ENCODE data around the gene SERTAD2. TPM values are rescaled to one million over a fixed set of nuclear protein-coding genes. Genes with fewer than 3 reads are reported as not detected.

SERTAD2 gene
- total RNA-seq, 6 experiments from 2014 or later = 3.7 to 14.4 (median 8.4) TPM

- H3K36me3 ChIP-seq = no peaks in the 10 kb centered on the region
- WGBS (ENCODE audit: insufficient coverage, low coverage, low lambda C conversion rate, missing lambda C conversion rate) = 0% methylated on average over 18 of the region's 19 CpGs
- H3K27ac ChIP-seq = peak overlapping the region; percentile 96 to 99 (median 98)
- intact Hi-C loops (cut with DNase I) = no loop called here
- peak overlapping the region; percentile 49 to 88 (median 72) for H3K4me3 ChIP-seq
- DNase-seq = peak; percentile 53 to 78 (median 77)
- peaks cover 0 to 59% (median 14%) of the 10 kb centered on the region in 4 donors for H3K4me1 ChIP-seq
- H3K27me3 ChIP-seq = no peaks in the 10 kb centered on the region
- TF ChIP-seq POLR2A (IDR thresholded peaks at IDR 0.05) = peak; percentile 47
- no peak for TF ChIP-seq CTCF (IDR thresholded peaks at IDR 0.05)
- H3K9me3 ChIP-seq = no peaks in the 10 kb centered on the region
- peak; percentile 15 to 32 (median 25) for ATAC-seq
Observed at GRCh38 chr2:64652231-64653108, 1.2 kb downstream of the SERTAD2 start.

GRCh38 chr2:64651590-64651989, 2.1 kb downstream of the SERTAD2 start:
- no peak for TF ChIP-seq CTCF (IDR thresholded peaks at IDR 0.05)
- no peak for TF ChIP-seq POLR2A (IDR thresholded peaks at IDR 0.05)
- WGBS (ENCODE audit: insufficient coverage, low coverage, low lambda C conversion rate, missing lambda C conversion rate) = 20% methylated on average over 4 of the region's 4 CpGs
- H3K27me3 ChIP-seq = no peaks in the 10 kb centered on the region
- no peaks in the 10 kb centered on the region for H3K9me3 ChIP-seq
- no peaks in the 10 kb centered on the region for H3K36me3 ChIP-seq
- ATAC-seq = no peak
- intact Hi-C loops (cut with DNase I) = no loop called here
- peak overlapping the region; percentile 49 to 88 (median 72) for H3K4me3 ChIP-seq
- H3K27ac ChIP-seq = peak overlapping the region; percentile 96 to 99 (median 98)
- peaks cover 0 to 63% (median 16%) of the 10 kb centered on the region in 4 donors for H3K4me1 ChIP-seq
- no peak for DNase-seq

GRCh38 chr2:64650722-64651338, 2.9 kb downstream of the SERTAD2 start:
- Histone ChIP-seq H3K4me1 (peaks cover 0 to 71% (median 21%) of the 10 kb centered on the region in 4 donors), H3K9me3 (no peaks in the 10 kb centered on the region), H3K4me3 (peak overlapping the region in 1 of 3 donors; percentile 72), H3K27ac (peak overlapping the region; percentile 96 to 99 (median 98)), H3K27me3 (no peaks in the 10 kb centered on the region), H3K36me3 (no peaks in the 10 kb centered on the region)
- intact Hi-C loops (cut with DNase I) = no loop called here
- DNase-seq = peak; percentile 66 to 84 (median 80)
- WGBS (ENCODE audit: insufficient coverage, low coverage, low lambda C conversion rate, missing lambda C conversion rate) = 25% methylated on average over 5 of the region's 5 CpGs
- ATAC-seq = peak; percentile 18 to 37 (median 22)
- no peak for TF ChIP-seq CTCF (IDR thresholded peaks at IDR 0.05)
- TF ChIP-seq POLR2A (IDR thresholded peaks at IDR 0.05) = no peak

GRCh38 chr2:64650296-64650695, 3.4 kb downstream of the SERTAD2 start:
- Histone ChIP-seq H3K9me3 (no peaks in the 10 kb centered on the region), H3K4me3 (peak overlapping the region in 1 of 3 donors; percentile 72), H3K4me1 (peaks cover 0 to 71% (median 24%) of the 10 kb centered on the region in 4 donors), H3K27me3 (no peaks in the 10 kb centered on the region), H3K27ac (peak overlapping the region in 2 of 3 donors; percentile 98 to 99), H3K36me3 (no peaks in the 10 kb centered on the region)
- intact Hi-C loops (cut with DNase I) = no loop called here
- TF ChIP-seq CTCF (IDR thresholded peaks at IDR 0.05) (no peak), POLR2A (IDR thresholded peaks at IDR 0.05) (no peak)
- DNase-seq (no peak), ATAC-seq (no peak)
- WGBS (ENCODE audit: insufficient coverage, low coverage, low lambda C conversion rate, missing lambda C conversion rate) = 42% methylated on average over 5 of the region's 5 CpGs

All from right lobe of liver (tissue), 6 donors.